ENCODE results near the gene VTA1.
"Not testable (repeated sequence)": the region's sequence is repeated elsewhere in the genome, so short reads cannot be mapped to it uniquely, and the experiment has no call there.

Gene VTA1

GRCh38 chr6:142171351-142171750 lies 24.3 kb downstream of the VTA1 start:
- DNase-seq (ENCODE audit: low read depth) = no peak

DNA sequence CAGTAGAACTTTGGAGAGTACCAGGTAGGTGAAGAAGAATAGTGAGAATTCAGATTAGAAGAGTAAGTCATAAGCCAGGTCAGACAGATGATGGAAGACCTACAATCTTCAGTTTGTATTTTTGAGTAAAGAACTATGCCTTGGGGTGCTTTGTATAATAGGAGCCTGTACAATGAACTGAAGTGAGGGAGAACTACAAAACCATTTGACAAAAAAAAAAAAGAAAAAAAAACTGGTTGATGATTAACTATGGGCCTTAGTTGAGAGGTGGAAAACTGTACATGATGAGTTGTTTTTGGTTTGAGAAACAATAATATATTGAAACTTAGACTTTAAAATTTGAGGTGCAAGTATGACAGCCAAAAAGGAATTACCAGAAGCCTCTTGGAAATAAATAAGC lies 25.7 kb downstream of the VTA1 start:
- no peak for DNase-seq (ENCODE audit: low read depth)

GRCh38 chr6:142173980-142174379 lies 26.9 kb downstream of the VTA1 start:
- no peak for DNase-seq (ENCODE audit: low read depth)

DNA sequence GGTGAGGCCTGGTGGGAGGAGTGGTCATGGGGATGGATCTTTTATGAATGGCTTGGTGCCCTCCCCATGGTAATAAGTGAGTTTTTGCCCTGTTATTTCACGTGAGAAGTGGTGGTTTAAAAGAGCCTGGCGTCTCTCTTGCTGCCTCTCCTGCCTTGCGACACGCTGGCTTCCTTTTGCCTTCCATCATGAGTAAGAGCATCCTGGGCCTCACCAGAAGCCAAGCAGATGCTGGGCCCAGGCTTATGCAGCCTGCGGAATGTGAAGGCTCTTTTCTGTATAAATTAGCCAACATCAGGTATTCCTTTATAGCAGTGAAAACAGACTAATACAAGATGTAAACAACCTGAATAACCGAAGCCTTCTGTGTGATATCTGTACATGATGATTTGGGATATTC lies 27.6 kb downstream of the VTA1 start:
- DNase-seq (ENCODE audit: low read depth) = no peak

- no peak for DNase-seq (ENCODE audit: low read depth)
Measured at GRCh38 chr6:142178129-142178528, 31.1 kb downstream of the VTA1 start.

GRCh38 chr6:142182004-142182403 lies 34.9 kb downstream of the VTA1 start:
- no peak for DNase-seq (ENCODE audit: low read depth)

DNA sequence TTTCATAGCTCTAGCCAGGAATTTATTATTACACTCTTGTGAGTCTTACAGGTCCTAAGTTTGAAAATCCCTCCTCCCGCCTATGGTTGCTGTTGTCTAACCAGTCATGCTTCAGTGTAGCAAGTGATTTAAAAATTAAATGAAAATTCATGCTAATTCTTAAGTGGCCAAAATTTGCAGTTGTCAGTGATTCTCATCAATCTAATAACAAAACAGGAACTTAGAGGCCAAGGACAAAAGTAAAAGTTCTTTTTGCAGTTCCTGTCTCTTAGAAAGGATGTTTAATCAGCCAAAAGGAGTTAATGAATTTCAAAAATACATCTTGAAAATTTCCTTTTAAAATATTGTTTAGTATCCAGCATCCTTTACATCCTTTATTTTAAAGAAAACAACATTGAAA lies 36.3 kb downstream of the VTA1 start:
- DNase-seq (ENCODE audit: low read depth) = no peak

- no peak for DNase-seq (ENCODE audit: low read depth)
Measured at GRCh38 chr6:142184307-142184706, 37.2 kb downstream of the VTA1 start.

DNA sequence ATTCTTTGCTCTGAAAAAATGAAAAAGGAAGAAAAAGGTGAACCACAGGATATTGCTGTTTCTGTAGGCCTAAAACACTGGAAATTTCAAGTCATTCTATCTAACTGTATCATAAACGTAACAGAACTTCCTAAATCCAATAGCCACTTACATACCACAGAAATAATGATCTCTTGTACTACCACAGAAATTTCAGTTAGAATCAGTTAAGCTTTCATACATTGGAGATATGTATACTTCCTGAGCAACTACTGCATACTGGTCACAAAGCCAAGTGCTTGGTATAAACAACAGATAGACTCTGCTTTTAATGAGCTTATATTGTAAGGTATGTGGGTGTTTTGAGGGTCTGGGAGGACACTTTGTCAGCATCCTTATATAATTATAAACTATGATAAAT lies 38.6 kb downstream of the VTA1 start:
- DNase-seq (ENCODE audit: low read depth) = no peak

GRCh38 chr6:142187209-142187608 lies 40.1 kb downstream of the VTA1 start:
- DNase-seq (ENCODE audit: low read depth) = peak; percentile 22

DNA sequence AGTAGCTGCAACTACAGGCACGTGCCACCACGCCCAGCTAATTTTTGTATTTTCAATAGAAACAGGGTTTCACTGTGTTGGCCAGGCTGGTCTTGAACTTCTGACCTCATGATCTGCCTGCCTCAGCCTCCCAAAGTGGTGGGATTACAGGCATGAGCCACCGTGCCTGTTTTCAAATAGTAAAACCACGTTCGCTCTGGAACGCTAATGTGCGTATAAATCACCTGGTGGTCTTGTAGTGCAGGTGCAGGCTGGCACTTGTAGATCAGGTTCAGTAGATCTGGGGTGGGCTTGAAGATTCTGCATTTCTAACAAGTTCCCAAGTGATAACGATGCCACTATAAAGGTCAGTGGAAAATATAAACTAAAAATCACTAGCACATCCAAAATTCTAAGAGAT lies 41.3 kb downstream of the VTA1 start:
- not testable (repeated sequence) for DNase-seq (ENCODE audit: low read depth)

DNA sequence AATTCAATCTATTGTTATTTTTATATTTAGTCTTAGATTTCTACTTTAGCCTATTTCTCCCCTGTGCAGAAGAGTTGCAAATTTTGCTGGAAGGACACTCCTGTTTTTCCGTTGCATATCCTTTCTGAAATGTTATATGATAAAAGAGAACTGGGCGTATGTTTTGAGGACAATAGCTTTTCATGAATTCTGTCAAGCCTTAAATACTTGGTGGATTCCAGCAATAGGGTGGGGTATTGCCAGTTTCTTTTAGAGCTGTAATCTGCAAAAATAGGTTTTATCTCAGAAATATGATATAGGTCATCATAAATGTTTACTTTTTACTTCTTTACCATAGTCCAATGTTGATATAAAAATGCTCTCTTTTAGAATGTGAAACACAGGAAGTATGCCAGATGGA lies 42.0 kb downstream of the VTA1 start:
- DNase-seq (ENCODE audit: low read depth) = no peak

GRCh38 chr6:142192343-142192742 lies 45.3 kb downstream of the VTA1 start:
- no peak for DNase-seq (ENCODE audit: low read depth)

DNA sequence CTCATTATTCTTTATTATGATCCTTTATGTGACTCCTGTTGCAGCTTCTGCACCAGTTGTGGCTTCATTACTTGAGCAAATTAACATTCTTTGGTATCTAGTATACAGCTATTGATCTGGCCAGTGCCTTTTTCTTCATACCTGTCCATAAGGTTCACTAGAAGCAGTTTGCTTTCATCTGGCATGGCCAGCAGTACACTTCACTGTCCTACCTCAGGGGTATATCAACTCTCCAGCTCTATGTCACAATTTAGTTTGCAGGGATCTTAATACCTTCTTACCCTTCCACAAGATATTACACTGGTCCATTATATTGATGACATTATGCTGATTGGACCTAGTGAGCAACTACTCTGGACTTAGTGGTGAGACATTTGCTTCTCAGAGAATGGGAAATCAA lies 46.6 kb downstream of the VTA1 start:
- no peak for DNase-seq (ENCODE audit: low read depth)

GRCh38 chr6:142195862-142196541 lies 48.9 kb downstream of the VTA1 start:
- no peak for DNase-seq (ENCODE audit: low read depth)

DNA sequence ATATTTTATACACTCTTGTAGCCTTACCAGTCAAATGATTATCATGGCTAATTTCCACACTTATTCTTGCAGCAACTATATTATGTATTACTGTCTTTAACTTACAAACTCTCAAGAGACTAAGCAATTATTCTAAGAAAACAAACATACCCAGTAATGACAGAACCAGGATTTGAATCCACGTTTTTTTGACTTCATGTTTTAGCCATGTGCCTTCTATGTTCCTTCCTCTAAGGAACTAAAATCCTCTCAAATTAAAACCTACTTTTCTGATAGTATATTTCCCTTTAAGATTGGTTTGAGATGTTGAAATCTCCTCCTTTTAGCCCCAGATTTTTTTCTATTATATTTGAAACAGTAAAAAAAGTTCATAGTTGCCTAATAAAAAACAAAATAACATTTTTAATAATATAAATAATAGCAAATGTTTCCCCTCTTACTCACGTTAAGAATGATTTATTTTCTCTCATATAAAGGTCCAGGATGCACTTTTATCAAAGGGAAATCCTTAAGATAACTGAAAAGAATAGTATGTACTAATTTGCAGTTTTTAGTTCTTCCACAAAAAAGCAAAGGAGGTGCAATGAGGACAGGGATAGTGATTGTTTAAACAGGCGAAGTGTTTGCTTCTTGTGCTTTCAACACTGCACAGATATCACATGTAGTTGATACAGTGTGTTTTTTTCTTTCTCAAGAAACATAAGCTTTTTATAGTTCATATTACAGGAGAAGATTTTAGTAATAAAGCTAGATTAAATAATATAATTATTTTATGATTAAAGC lies 54.0 kb downstream of the VTA1 start:
- no peak for DNase-seq (ENCODE audit: low read depth)

DNA sequence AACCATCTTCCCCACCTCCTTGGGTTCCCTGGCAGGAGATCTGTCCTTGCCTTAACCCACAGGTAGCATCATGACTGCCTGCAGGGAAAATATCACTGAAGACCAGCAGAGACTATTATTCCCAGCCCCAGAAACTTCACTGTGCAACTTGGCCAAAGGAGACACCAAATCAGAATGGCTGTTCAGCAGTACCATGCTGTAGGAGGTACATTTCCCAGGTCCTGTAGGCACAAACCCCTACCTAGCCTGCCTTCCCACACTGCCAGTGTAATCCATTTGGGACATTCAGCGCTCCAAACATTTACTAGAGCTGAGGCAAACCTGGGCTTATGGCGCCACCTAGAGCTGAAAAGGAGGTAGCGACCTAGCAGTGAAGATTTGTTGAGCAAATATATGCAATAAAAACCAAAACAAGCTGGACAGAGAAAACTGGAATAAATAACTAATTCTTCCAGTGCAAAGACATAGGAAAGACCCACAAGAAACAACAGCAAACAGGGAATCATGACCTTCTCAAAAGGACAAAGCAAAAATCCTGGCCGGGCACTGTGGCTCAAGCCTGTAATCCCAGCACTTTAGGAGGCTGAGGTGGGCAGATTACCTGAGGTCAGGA lies 60.3 kb downstream of the VTA1 start:
- DNase-seq (ENCODE audit: low read depth) = peak; percentile 26

DNA sequence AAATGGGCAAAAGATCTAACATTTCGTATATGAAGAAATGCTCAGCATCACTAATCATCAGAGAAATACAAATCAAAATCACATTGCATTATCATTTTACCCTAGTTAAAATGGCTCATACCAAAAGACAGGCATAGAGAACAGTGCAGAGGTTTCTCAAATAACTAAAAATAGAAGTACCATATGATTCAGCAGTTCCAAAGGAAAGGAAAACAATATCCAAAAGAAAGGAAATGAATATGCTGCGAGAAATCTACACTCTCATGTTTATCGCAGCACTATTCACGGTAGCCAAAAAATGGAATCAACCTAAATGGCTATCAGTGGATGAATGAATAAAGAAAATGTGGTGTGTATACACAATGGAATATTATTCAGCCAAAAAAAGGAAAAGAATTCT lies 63.5 kb downstream of the VTA1 start:
- peak; percentile 7 for DNase-seq (ENCODE audit: low read depth)

DNA sequence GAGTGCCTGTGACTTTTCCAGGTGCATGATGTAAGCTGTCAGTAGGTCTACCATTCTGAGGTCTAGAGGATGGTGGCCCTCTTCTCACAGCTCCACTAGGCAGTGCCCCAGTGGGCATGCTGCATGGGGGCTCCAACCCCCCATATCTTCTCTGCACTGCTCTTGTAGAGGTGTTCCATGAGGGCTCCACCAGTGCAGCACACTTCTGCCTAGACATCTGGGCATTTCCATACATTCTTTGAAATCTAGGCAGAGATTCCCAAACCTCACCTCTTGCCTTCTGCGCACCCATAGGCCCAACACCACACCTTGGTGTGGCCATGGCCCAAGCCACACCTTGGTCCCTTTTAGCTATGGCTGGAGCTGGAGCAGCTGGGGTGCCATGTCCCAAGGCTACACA lies 66.3 kb downstream of the VTA1 start:
- DNase-seq (ENCODE audit: low read depth) = no peak

GRCh38 chr6:142218446-142218845 lies 71.4 kb downstream of the VTA1 start:
- DNase-seq (ENCODE audit: low read depth) = no peak

DNA sequence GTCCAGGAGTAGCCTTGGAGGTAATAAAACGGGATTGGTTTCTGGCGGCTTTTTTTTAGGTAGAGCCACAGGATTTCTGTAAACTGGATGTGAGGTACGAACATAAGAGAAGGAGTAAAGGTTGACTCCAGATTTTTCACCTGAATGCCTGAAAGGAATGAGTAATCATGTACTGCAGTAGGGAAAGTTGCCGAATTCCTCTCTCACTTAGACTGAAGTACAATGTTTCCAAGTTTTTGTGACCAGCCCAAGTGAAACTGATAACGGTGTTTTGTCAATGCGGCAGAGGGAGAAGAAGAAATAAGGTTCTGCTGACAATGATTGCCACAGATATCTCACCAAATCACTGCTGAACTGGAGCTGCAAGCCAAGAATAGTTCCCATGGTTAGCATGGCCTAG lies 75.0 kb downstream of the VTA1 start:
- no peak for DNase-seq (ENCODE audit: low read depth)

GRCh38 chr6:142223938-142224337 lies 76.9 kb downstream of the VTA1 start:
- no peak for DNase-seq (ENCODE audit: low read depth)

GRCh38 chr6:142225115-142225514 lies 78.1 kb downstream of the VTA1 start:
- DNase-seq (ENCODE audit: low read depth) = no peak
